ENCODE data around the gene IL1R1. TPM values are rescaled to one million over a fixed set of nuclear protein-coding genes. Genes with fewer than 3 reads are reported as not detected.

Gene IL1R1
- total and polyA plus RNA-seq, 12 donors, result 8.6 to 153 (median 126) TPM

GRCh38 chr2:102112271-102112670 is 30.3 kb upstream of the IL1R1 start:
- Histone ChIP-seq H3K4me3 (no peak overlapping the region), H3K36me3 (replicated peaks in 1 of 2) (no peaks in the 10 kb centered on the region), H3K9me3 (replicated peaks in 1 of 3) (no peaks in the 10 kb centered on the region), H3K27me3 (no peaks in the 10 kb centered on the region), H3K4me1 (replicated peaks in 1 of 2) (peaks cover 0 to 10% of the 10 kb centered on the region in 2 donors), H3K27ac (no peak overlapping the region)
- TF ChIP-seq POLR2A (IDR thresholded peaks at IDR 0.05), result no peak
- intact Hi-C loops (cut with DNase I), result no loop called here
- WGBS, 4 donors, result 59 to 86% (median 69%) methylated on average over 1 of the region's 1 CpG
- no peak for DNase-seq

GRCh38 chr2:102112692-102113665 is 29.6 kb upstream of the IL1R1 start:
- Histone ChIP-seq H3K27me3 (no peaks in the 10 kb centered on the region), H3K27ac (no peak overlapping the region), H3K36me3 (replicated peaks in 1 of 2) (no peaks in the 10 kb centered on the region), H3K9me3 (replicated peaks in 1 of 3) (no peaks in the 10 kb centered on the region), H3K4me1 (replicated peaks in 1 of 2) (peaks cover 0 to 10% of the 10 kb centered on the region in 2 donors), H3K4me3 (no peak overlapping the region)
- no peak for DNase-seq
- intact Hi-C loops (cut with DNase I), result no loop called here
- TF ChIP-seq POLR2A (IDR thresholded peaks at IDR 0.05) (no peak), CTCF (IDR thresholded peaks at IDR 0.05) (no peak)
- WGBS, 4 donors, result 89 to 99% (median 92%) methylated on average over 10 of the region's 10 CpGs

GRCh38 chr2:102114290-102114721 is 28.2 kb upstream of the IL1R1 start:
- intact Hi-C loops (cut with DNase I), result no loop called here
- H3K9me3 ChIP-seq (replicated peaks in 1 of 3), result no peaks in the 10 kb centered on the region
- TF ChIP-seq POLR2A (IDR thresholded peaks at IDR 0.05) (no peak), CTCF (IDR thresholded peaks at IDR 0.05) (no peak)
- H3K4me1 ChIP-seq (replicated peaks in 1 of 2), result peaks cover 0 to 10% of the 10 kb centered on the region in 2 donors
- 78 to 90% (median 85%) methylated on average over 6 of the region's 6 CpGs for WGBS, 4 donors
- no peaks in the 10 kb centered on the region for H3K27me3 ChIP-seq
- H3K36me3 ChIP-seq (replicated peaks in 1 of 2), result no peaks in the 10 kb centered on the region
- no peak overlapping the region for H3K27ac ChIP-seq
- DNase-seq, result no peak
- no peak overlapping the region for H3K4me3 ChIP-seq

- intact Hi-C loops (cut with DNase I), result no loop called here
- H3K4me1 ChIP-seq (replicated peaks in 1 of 2), result peaks cover 0 to 10% of the 10 kb centered on the region in 2 donors
- 70 to 83% (median 80%) methylated on average over 5 of the region's 5 CpGs for WGBS, 4 donors
- no peaks in the 10 kb centered on the region for H3K9me3 ChIP-seq (replicated peaks in 1 of 3)
- no peak for TF ChIP-seq POLR2A (IDR thresholded peaks at IDR 0.05)
- TF ChIP-seq CTCF (IDR thresholded peaks at IDR 0.05), result no peak
- no peak overlapping the region for H3K27ac ChIP-seq
- no peak overlapping the region for H3K4me3 ChIP-seq
- DNase-seq, result no peak
- no peaks in the 10 kb centered on the region for H3K27me3 ChIP-seq
- no peaks in the 10 kb centered on the region for H3K36me3 ChIP-seq (replicated peaks in 1 of 2)
Measured at GRCh38 chr2:102114851-102115497, 27.6 kb upstream of the IL1R1 start.
